GM18861 (cell line): ENCODE data around the gene ENHO.

Experiments used
- ATAC-seq: cut with Tn5 transposase; IDR thresholded peaks from one replicate; pipeline ENCODE4 v1.9.1; 2021; ENCODE audit not compliant: unreplicated experiment

Gene ENHO

DNA sequence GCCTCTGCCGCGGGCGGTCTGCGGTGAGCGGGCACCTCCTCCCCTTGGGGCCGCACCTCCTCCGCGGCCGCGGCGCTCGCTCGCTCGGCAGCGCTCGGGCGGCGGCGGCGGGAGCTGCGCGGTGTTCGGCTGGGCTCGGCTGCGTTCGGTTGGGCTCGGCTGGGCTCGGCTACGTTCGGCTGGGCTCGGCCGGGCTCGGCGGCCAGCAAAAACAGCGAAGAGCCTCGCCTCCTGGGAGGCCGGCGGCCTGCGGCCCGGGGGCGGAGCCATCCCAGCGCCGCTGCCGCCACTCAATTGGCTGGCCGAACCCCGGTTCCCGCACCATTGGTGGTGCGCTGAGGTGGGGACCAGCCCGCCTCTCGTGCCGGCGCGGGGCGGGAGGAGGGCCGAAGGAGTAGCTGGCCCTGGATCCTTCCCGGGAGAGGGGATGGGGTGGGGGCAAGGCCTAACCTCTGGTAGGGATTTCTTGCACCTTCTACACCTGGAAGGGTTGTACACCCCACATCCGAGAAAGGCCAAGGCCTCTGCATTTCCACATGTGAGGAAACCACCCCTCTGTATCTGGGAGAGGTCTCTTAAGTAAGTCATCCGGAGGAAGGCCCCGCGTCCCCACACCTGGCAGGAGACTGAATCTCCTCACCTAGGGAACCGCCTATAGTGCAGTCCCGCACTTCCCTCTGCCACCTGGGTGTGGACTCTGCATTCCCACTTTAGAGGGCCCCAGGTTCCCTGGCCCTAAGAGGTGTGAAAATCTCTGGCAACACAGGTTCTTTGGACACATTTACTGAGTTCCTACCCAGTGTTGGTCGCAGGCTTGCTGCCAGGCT lies at the start of gene ENHO:
TSS of gene ENHO (minus strand) at position 20 of the 827 bp plus-strand sequence. CDS start 1,295 bp downstream, outside the sequence.
- peak; percentile 67 for ATAC-seq

DNA sequence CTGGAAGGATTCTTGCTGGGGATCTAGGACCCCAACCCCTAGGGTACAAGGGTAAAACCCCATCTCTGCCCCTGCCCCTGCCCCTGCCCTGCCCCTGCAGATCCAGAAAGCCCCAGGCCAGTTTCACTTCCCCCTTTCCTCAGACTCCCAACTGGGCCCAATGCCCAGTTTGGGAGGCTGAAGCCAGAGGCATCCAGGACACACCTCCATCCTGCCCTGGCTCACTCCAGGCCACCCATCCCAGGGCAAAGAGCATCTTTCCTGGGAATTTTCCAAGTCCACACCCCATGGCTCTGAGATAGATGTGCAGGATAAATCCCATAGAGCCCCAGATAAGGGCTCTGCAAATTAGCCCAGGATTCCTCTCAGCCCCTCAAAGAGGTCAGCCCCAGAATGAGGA lies 49.3 kb upstream of the ENHO start:
- ATAC-seq: no peak

DNA sequence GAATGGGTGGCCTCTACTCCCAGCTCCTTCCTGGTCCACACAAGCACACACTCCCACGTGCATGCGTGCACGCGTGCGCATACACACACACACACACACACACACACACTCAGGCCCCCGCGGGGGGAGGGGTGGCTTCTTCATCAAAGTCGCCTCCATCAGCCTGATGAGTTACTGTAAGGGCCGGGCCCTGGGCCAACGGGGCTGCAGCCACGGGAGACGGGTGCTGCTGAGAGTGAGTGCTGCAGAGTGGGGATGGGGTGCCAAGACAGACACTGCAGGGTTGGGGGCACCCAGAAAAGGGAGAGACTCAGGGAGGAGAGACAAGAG lies 48.7 kb upstream of the ENHO start:
- ATAC-seq: no peak

DNA sequence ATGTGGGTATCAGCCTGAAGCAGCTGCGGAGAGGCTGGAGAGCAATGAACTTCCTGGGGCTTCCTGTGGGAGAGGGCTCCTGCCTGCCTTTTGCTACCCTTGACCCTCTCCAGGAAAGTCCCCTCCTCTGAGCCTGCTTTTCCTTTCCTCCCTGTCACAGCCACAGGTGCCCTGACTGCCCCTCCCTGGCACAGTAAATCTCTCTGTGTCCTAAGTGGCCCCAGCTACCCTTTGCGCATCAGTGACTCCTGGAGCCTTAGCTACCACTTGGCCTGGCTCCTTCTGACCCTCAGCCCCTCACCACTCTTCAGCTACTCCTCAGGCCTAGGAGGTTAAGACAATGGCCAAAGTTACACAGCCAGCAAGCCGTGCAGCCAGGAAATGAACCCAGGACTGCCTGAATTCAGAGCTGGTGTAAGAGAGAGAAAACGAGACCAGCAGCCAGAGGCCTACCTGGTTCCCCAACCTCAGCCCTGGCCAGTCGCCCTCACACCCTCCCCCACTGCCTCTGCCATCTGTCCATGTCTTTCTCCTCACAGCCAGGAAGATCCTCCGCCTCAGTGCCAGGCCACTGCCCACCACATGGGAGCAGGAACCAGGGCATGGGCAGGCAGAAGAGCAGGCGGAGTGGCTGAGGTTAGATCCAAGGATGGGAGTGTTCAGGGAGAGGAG lies 48.2 kb upstream of the ENHO start:
- ATAC-seq: no peak

DNA sequence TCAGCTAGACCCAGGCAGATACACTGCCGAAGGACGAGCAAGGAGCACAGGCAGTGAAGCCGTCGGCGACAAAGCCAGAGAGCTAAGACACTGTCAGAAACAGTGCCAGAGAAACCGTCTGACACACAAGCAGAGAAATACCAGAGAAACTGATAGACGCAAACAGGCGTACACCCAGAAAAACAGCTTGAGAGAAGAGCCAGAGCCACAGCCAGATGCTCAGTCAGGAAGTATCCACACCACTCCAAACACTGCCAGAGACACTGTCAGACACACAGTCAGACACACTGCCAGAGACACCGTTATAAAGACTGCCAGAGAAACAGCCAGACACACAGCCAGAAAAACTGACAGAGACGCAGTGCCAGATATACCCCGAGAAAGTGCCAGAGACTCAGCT lies 47.6 kb upstream of the ENHO start:
- no peak for ATAC-seq

DNA sequence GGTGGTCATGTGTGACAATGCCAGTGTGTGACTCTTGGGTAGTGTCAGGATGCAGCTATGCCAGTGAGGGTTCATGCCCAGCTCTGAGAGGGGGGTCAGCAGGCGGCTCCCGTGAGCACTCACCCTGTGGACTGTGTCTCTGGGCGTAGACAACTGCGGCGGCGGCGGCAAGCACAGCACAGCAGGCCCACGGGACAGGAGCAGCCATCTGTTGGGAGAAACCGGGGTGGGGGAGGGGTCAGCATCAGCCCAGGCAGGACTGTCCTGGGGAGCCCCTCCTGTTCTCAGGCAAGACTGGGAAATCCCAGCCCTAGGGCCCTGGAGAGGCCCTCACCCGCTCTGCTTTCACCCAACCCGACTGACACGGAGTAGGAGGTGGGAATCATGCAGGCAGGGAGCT lies 46.0 kb upstream of the ENHO start:
- ATAC-seq: no peak

DNA sequence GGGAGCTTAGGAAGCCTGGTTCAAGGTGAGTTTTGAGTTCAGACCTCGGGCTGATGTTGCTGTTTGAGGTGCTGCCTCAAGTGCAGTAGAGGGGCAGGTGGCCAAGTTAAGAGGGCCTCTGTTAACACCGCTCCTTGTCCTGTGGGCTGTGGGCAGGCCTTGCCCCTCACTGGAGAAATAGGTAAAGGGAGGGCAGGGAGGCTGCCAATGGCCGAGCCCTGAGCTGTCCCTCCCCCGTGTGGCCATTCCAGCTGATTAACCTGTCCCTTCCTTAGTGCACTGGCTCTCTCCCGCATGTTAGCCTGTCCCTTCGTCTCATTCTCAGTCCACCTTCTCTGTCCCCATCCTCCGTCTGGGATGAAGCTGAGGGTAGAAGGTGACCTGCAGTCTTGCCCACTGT lies 45.3 kb upstream of the ENHO start:
- no peak for ATAC-seq

DNA sequence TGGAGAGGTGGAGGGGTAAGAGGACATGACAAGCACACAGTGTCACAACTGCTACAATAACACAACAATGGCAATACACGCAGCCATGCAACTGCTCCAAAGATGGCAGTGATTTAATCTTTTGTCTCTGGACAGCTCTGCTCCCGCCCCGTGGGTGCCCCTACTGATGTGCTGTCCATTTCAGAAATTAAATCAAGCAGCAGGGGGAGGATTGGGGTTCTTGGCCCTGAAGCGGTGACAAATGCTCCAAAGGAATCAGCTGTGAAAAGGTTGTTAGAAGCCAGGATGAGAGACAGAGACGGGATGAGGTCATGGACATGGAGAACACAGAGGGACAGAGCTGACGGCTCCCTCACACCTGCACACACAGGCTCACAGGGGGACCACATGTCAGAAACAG lies 44.2 kb upstream of the ENHO start:
- no peak for ATAC-seq

DNA sequence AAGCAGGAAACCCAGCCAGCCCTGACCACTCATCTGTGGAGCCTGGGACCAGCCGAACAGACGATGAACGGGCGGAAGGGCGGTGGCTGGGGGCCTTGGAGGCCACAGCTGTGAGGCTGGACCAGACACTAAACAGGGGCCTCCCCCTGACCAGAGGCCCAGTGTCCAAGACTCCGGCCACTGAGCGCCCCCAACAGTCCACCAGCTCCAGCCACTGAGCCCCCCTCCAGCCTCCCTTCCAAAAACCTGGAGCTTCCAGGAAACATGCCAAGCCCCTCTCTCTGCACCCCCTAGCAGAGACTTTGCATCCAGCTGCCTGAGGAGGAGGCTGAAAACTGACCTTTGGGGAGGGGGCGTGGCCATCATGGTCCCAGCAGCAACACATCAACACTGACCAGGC lies 43.5 kb upstream of the ENHO start:
- no peak for ATAC-seq

DNA sequence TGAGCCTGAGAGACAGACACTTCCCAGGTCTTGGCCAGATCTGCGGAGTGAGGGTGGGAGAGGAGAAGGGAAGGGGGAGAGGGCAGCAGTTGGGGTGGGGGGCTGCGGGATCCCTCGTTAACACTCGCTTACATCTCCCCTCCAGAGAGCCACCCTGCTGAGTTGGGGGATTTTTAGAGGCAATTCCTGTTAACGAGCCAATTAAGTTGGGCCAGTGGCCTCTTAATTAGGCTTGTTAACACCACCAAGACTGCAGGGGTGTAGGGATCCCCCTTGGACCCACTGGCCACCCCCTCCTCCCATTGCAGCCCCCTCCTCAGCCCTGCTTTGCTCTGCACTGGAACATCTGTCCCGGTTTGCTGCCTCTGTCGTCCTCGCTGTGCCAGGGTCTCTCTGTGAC lies 43.1 kb upstream of the ENHO start:
- no peak for ATAC-seq

DNA sequence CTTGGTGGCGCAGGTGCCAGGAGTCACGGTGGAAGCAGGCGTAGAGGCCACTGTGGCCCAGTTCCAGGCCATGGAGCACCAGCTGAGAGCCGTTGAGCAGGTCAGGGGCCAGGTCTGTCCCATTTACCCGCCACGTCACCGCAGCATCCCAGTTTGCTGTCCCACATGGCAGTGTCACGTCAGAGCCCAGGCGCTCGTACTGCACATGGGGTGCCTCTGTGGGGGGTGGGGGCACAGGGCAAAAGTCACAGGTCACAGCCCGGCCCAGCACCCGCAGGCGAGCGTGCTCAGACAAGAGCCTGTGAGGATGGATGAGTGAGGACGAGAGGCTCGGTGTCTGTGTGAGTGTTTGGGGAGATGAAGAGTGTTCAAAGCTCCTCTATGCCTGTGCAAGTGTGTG lies 41.8 kb upstream of the ENHO start:
- ATAC-seq: no peak

DNA sequence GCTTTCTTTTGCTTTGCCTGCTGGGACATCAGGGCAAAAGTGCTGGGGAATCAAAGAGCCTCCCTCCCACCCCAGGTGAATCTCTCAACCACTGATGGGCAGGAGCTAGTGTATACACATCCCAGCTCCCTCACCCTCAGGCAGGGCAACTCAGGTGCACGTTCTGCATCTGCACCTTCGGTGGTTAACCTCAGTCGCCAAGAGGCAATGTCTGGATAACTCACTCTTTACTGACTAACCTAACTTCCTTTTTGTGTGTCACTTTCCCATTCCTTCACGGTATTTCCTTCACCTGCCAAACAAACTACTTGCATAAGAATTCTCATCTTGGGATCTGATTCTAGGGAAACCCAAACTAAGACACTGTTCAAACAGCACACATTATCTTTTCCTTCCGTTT lies 40.5 kb upstream of the ENHO start:
- no peak for ATAC-seq

DNA sequence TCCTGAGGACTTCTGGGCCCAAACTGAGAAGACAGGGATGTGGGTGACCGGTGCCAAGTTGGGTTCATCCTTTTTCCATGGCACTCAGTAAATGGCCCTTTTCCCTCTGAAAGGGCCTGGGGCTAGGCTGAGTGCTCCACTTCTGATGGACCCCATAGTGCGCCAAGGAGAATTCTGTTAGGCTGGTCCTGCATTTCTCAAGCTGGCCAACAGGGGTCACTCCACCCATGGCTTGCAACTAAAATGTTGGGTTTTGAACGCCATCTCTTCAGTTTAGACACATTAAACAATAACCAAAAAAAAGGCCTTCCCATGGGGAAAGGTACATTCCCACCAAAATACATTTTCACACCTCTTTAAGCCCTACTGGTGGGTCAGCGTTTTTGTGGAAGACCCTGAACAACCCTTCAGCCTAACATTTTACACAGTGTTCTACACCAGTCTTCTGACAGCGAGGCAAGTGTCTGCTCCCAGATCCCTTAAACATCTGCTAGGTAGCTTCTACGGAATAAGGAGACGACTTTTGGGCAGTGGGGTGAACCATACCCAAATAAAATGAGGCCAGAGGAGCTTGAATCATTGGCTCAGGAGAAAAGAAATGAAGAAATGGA lies 39.5 kb upstream of the ENHO start:
- no peak for ATAC-seq

DNA sequence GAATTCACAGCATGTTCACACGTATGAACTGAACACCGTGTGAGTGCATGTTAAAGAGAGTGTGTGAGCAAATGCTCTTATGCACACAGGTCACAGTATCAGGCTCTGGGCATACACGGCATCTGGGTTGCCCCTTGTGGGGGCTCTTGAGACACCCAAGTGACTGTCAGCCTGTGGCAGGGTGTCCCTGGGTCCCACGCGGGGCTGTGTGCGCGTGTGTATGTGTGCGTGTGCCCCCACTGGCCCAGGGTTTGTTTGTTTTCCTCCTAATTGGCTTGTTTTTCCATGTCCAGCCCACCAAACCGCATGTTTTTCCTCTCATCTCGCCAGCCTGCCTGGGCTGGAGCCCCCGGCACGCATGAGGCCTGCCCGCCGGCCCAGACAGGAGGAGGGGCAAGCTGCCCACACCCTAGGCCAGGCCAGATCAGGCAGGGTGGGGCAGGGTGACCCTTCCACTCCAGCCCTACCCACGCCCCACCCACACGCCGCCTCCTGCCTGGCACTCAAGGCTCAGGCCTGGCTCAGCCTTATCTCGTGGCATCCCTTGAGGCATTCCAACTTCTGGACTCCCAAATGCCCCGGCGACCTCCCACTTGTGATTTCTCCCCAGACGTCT lies 37.9 kb upstream of the ENHO start:
- no peak for ATAC-seq

DNA sequence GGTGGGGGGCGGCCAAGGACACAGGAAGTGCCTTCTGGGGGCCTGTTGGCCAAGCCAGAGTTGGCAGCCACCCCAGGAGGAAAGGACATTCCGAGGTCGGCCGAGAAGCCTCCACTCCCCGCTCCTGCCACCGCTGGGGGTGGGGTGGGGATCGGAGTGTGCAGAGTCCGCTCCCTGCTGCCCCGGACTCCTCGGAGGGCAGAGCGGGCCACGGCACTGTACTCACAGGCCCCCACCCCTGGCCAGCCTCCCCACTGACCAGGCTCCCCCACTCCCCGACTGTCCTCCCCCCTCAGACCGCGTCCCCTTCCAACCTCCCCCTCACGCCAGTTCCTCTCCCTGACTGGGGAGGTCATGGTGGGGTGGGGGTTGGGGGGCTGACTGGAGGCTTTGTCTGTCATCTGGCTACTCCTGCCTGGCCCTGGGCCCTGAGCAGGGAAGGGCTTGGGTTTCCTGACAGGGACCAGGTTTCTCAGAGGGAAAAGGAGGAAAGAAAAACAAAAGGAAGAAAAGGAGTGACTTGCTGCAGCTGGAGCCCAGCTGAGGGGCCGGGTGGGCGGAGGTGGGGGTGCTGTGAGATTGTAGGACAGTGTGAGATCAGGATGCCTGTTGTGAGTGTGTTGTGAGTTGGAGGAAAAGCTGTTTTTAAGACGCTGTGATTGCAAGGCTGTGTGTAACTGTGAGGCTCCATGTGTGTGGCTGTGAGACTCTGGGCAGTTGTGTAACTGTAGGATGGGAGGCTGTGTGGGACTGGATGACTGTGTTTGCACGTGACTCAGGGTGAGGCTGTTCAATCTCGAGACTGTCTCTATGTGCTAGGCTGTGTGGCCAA lies 37.0 kb upstream of the ENHO start:
- ATAC-seq: no peak

DNA sequence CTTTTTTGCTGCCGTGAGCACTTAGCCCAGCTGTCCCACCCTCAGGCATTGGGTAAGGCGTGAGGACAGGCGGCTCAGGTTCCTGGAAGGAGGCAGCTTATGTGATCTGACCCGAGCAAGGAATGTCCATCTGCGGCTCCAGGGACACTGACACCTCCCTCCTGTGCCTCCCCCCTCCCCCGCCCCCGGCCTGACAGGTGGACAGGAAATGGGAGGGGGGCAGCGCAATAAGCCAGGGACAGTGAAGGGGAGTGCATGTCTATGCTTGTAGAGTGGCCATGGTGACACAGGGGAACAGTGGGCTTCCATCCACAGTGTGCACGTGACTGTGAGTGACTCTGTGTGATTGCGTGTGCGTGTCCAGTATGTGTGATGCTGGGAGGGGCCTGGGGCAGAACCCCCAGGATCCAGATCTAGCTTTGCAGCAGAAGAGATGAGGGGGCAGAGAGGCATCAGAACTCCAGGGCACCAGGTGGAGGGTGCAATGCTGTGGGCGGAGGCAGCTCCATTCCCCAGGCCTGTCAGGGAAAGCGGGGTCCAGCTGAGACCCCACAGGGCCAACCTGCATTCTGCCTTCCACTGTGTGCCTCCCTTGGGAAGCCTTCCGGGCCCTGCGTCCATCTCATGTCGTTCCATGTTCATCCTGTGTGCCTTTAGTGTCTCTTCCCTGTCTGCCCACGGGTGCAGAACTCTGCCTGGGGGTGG lies 36.3 kb upstream of the ENHO start:
- no peak for ATAC-seq

DNA sequence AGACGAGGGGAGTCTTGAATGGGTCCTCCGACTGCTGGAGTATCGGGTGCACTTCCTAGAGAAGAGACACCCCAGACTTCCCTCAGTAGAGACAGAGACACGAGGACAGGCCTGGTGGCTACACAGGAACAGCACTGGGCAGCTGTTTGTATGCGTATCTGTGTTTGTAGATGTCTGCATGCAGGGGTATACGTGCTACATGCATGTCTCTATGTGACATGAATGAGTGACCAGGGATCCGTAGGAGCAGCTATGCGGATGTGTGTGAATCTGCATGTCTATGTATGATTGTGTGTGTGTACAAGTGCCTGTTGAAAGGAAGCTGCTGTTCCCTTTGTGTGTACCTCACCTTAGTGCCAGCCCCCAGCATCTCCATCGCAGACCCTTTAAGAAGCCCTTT lies 35.6 kb upstream of the ENHO start:
- no peak for ATAC-seq

DNA sequence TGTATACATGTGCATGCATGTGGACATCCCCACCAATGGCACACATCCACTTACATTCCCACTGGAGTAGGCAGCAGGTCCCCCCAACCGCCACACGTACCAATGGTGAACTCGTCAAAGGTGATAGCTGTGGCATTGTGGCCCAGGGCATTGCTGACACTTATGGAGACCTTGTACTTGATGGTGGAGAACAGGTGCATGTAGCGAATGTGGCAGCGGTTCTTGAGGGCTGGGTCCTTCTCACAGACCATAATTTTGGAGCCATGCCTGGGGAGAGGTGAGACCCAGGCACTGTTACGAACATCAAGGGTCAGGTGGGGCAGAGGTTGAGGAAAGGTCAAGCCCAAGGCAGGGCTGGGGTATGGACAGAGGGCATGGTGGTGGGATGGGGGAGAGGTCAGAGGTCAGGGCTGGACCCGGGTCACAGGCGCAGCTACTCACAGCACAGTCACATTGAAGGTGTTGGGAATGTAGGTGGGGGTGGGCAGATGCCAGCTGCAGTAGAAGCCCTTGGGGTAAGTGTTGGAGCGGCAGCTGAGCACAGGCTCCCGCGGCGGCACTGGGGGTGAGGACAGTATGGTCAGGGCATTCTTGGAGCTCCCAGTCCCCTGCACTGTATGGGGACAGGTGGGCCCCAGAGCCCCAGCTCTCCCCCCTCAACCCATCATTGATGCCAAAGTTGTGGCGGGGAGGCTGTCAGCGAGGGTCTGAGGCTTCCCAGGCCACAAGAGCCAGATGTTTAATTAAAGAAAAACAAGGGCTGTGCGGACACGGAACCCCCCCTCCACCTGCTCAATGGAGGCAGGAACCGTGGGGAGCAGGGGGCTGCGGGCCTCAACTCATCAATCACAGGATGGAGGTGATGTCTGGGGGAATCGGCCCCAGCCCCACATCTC lies 34.9 kb upstream of the ENHO start:
- ATAC-seq: no peak

DNA sequence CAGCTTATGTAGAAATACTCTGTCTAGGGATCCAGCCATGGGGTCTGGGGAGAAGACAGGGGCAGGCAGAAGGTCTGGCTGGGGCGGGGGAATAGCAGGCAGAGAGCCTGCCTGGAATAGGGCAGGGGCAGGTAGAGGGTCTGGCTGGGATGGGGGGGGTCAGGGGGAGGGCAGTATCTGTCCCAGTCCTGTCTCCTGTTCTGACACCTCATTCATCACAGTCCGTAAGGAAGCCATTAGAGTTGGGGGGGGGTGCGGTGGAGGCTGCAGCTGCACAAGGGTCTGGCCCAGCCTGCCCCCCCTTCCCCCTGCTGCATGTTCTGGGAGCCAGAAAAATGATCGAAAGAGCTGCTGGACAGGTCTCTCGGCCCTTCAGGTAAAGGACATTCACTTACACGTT lies 34.2 kb upstream of the ENHO start:
- ATAC-seq: no peak
